Uterus (tissue), 2 donors: Measurements from ENCODE around the gene CCDC70.

Experiments used
- POLR2A ChIP-seq, 2 donors: fragments of 450-650 bp; IDR thresholded peaks; one replicate each; pipeline ENCODE4 v1.6.1; 2016; ENCODE audit warnings: antibody characterized with exemption in 2 of 2, mild to moderate bottlenecking in 1 of 2, moderate library complexity in 1 of 2
- TF ChIP-seq, protein P1 (sequence below), 4 experiments: fragments of 200-600 bp in 2 of 4; fragments of 450-650 bp in 2 of 4; sonication (generic) in 2 of 4; IDR thresholded peaks; one replicate each; pipeline ENCODE4 v1.5.1; 2016 to 2019; ENCODE audit warnings: antibody characterized with exemption in 4 of 4, mild to moderate bottlenecking in 2 of 4, moderate library complexity in 1 of 4

DNA sequence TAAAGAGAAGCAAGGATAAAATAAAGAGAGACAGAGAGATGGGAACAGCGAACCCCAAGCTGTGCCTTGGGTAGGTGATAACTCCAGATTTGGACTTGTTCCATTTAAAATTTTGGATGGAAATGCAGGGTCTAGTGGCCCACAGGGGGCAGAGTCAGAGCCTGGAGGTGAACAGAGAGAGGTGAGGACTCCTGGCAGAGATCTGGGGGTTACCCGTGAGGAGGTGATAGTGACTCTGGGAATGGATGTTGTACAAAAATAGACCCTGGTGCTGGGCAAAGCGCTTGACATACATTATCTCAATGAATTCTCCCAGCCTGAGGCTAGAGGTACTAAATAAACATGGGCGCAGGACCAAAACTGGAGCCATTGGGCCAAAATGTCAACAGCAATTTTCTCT lies 43.5 kb upstream of the CCDC70 start:
- no peak for TF ChIP-seq POLR2A (IDR thresholded peaks at IDR 0.05)
- TF ChIP-seq, protein P1, sequence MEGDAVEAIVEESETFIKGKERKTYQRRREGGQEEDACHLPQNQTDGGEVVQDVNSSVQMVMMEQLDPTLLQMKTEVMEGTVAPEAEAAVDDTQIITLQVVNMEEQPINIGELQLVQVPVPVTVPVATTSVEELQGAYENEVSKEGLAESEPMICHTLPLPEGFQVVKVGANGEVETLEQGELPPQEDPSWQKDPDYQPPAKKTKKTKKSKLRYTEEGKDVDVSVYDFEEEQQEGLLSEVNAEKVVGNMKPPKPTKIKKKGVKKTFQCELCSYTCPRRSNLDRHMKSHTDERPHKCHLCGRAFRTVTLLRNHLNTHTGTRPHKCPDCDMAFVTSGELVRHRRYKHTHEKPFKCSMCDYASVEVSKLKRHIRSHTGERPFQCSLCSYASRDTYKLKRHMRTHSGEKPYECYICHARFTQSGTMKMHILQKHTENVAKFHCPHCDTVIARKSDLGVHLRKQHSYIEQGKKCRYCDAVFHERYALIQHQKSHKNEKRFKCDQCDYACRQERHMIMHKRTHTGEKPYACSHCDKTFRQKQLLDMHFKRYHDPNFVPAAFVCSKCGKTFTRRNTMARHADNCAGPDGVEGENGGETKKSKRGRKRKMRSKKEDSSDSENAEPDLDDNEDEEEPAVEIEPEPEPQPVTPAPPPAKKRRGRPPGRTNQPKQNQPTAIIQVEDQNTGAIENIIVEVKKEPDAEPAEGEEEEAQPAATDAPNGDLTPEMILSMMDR (IDR thresholded peaks at IDR 0.05) = no peak
